NCI-H510A (cell line): ENCODE results near the gene GNB1.
A peak's percentile ranks its signal among the peaks of the same experiment; 100 is the strongest.

Experiments
- DNase-seq: peaks from one replicate; lab custom pipeline; 2025; lab: John Stamatoyannopoulos, UW

The GNB1 gene

DNA sequence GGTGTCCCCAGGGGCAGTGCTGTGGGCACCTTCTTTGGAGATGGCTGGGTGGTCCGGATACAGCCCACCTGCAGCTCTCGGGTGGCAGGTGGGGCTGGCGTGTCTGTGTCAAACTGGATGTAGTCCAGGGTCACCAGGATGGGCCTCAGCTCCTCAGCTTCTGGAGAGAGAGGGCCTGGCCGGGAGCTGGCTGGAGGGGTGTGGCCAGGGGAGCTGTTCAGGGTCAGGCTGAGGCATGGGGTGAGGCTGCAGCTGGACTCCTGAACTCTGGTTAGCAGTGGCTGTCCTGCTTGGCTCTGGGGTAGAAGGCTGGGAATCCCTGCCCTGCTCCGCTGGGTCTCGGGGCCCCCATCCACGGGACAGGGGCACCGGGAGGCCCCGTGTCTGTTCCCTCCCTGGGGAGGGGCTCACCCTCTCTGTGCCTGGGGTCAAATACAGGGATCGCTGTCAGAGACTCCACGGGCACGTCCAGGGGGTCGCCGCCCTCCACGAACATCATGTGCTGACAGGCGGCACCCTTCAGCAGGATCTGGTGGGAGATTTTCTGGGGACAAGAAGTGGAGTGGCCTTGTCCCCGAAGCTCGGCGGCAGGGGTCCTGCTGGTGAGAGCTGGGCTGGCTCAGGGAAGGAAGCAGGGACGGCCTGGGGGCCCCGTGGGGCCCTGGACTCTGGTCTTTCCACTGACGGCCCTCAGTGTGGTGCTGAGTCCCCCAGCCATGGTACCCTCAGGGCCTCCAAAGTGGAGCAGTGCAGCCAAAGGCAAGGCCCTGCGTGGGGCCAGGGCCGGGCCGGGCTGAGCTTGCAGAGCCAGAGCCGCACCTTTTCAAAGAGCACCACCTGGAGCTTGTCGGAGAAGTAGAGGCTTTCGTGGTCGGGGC lies 32.3 kb upstream of the GNB1 start:
- no peak for DNase-seq

DNA sequence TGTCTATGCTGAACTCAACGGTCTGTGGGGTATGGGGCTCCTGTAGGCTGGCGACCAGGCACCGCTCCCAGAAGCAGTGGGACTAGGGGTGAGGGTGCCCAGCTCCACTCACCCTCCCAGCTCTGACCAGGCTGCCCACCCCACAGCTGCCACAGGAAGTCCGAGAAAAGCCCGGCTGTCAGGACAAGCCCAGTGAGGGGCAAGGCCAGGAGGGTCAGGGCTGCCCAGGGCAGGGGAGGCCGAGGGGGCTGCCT lies 31.7 kb upstream of the GNB1 start:
- DNase-seq: no peak

DNA sequence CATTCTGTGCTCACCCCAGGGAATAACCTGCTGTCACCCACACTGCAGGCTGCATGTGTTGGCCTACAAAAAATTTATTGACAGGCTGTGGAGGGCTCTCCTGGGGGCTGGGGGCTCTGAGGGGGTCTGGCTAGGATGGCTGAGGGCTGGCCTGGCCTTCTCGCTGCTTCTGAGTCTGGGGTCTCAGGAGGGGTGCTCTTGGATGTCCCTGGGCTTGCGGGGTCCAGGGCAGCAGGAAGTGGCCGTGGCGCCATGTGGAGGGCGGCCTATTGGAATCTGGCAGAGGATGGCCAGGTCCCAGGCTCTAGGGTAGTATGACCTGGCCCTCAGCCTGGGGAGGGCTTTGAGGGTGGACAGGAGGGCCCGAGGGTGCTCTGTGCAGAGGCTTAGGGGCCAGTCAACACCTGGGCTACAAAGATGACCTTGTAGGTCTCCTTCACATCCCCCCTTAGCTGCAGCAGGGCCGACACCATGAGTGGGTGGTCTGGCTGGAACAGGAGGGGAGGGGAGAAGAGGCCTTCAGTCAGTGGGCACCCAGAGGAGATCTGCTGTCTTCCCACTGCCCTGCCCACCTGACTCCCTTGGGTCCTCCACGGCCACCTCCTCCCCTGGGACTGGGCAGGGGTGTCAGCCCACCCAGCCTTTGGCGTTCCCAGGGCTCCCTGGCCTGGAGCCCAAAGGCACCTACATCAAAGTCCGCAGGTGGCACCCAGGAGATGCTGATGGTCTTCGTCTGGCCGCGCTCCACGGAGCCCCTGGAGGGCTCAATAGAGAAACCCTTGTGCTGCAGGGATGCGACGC lies 31.2 kb upstream of the GNB1 start:
- no peak for DNase-seq

DNA sequence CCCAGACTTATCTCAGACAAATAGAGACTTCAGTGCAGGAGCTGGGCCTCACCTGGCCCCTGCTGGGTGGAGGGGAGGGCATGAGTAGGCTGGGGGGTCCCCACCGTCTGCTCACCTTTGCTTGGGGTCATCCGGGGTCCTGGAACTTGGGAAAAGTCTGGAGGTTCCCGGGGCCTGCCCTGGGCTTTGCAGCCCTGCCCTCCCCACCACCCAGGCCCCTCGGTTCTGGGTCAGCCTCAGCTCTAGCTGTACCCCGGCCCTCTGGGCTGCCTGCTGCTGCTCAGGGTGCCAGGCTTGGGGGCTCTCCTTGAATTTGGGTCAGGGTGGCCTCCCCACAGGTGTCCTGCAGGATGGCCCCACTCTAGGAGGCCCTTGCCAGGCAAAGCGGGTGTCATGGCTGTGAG lies 30.6 kb upstream of the GNB1 start:
- no peak for DNase-seq

DNA sequence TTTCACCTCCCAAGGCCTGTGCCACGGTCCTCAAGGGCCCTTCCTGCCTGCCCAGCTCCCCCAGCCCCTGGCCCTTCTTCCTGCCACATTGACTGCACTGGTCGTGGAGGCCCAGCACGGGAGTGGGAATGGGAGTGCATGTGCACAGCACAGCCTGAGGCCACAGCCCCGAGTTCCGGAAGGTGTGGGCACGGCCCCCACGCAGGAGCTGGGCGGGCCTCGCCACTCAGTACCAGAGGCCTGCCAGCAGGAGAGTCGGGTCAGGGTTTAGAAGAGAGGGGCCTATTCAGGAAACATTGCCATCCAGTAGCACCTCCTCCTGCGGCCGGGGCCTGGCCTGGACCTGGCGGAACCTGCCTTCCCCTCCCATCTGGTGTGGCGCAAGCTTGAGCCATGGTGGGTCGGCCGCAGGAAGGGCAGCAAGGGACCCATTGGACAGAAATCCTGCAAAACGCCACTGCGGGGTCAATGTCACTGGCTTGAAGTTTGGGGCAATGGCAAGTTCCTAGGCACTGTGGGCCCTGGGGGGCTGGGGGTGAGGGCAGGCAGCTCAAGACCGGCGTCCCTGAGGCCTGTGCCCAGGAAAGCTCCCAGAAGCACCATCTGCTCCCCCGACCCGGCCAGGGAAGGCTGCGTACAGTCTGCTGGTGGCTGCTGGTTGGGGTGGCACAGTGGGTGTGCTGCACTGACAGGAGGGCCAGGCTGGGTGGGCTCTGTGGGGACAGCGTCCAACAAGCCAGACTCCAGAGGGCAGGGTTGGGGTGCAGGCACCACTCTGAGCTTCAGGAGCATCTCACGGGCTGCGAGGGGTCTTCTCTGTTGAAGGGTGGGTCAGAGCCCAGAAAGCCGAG lies 29.9 kb upstream of the GNB1 start:
- DNase-seq: no peak

DNA sequence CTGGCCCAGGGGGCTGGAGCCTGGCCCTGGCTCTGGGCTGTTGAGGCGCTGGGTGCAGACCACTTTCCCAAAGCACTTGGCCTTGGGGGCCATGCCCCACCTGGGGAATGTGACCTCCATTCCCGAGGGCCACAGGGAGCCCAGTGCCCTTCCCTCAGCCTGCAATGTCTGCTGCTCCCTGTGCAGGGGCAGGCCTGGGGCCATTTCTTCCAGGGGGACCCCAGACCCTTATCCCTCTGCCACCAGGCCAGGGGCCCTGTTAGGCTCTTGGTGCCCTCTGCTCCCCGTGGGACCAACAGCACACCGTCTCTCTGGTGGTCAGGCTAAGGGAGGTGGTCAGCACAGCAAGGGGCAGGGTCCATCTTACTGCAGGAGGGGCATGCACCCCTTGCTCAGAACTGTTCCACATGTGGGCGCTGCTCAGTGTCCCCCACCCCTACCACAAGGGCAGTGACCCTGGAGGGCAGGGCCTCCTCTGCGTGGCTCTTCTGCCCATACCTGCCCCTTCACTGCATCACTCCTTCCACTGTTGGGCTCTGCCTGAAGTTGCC lies 29.2 kb upstream of the GNB1 start:
- DNase-seq: no peak

DNA sequence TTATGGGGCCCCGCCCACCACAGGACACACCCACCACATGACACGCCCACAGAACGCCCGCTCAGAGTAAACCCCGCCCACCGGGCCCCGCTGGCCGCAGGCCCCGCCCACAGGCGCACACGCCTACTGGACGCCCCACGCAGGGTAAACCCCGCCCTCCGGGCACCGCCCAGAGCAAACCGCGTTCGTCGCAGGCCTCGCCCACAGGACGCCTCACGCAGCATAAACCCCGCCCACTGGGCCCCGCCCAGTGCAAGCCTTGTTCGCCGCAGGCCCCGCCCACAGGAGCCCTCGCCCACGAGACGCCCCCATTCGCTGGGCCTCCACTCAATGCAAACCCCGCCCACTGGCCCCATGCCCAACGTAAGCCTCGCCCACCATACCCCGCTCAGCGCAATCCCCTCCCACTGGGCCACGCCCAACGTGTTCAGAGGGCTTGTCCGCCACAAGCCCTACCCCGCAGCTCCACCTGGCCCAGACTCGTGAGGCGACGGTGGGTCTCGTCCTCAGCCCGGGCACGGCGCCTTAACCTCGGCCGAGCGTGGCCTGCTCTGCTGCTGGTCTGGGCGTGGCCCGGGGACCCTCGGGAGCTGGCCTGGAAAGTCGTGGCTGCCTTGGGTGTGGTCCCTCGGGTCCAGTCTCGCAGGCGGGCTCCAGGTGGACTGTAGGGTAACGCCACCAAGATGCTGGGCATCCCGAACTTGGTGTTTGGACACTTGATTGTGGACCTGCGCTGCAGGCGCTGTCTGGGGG lies 28.6 kb upstream of the GNB1 start:
- DNase-seq: peak; percentile 45

DNA sequence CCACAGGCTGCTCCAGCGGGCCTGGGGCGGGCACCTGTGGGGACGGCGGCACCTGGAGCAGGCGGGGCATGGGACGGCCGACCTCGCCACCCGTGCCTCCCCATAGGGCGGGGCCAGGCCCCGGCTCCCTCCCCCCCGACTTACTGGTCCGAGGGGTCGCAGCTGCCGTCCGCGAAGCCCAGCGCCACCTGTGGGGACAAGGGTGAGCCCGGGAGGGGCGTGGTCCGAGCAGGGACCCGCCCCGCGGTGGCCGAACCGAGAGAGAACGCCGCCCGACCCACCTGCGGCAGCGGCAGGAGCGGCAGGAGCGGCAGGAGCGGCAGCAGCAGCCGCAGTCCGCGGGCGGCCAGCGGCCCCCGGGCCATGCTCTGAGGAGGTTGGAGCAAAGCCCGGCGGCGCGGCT lies 28.0 kb upstream of the GNB1 start, which contains the start of gene TMEM52:
Gene TMEM52 (minus strand): TSS at position 379 of the 403 bp plus-strand sequence. CDS start 14 bp downstream, at position 365.
- no peak for DNase-seq

DNA sequence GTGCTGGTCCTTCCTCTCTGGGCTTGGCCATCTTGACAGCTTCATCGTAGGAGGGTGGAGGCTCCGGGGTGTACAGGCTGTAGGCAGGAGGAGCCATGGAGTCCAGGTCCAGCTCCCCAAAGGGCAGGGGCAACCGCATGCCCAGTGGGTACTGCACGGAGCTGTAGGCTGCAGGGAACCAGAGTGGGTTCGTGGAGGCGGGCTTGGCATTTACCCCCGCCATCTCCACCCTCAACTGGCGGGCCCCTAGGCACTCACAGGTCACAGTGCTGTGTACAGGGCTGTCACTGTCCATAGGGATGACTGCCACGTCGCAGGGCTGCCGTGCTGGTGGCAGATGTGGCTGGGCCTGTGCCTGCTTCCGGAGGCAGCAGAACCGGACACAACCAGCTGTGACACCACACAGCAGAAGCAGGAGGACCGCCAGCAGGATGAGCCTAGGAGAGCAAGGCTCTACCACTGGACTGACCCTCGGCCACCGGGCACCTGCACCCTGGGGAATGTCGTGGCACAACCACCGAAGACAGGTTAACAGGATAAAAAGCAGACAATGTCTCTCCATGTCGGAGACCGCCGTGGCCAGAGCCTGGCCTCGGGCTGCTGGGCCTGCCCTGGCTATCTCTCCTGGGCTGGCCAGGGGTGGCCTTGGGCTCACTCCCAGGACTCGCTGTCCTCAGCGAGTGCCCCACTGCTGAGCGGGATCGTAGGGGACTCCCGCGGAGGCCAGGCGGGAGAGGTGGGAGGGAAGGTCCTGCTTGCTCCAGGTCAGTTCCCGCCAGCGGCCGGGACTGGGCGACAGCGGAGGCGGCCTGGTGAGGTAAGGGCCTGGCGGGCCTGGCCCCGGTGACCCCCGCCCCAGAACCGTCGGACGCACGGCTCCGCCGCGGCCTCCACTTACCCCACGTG lies 27.4 kb upstream of the GNB1 start:
- no peak for DNase-seq

DNA sequence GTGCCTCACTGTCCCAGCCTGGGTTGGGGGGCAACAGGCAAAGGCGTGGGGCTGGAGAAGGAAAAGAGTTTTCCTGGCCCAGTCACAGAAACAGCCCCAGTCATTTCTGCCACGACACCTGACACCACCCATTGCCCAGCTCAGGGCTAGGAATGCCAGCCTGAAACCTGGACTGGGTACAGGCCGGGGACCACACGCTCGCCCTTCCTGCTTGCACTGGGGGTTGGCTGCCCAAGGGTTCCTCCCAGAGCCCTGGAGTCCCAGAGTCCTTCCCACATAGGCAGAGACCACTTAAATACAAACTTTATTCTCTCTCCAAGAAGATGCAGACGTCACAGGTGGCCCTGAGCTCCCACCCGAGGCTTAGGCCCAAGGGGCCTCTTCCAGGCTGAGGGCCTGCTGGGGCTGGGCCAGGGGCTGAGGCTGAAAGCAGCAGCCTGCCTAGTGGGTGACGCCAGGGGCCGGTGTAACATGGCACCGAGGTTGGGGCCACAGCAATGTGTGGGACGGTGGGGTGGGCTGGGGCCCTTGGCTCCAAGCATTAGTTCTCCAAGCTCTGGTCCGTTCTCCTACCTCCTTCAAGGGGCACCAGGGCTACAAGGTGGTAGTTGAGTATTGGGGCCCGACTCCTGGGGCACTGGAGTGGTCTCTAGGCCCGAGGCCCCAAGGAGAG lies 26.6 kb upstream of the GNB1 start:
- no peak for DNase-seq

DNA sequence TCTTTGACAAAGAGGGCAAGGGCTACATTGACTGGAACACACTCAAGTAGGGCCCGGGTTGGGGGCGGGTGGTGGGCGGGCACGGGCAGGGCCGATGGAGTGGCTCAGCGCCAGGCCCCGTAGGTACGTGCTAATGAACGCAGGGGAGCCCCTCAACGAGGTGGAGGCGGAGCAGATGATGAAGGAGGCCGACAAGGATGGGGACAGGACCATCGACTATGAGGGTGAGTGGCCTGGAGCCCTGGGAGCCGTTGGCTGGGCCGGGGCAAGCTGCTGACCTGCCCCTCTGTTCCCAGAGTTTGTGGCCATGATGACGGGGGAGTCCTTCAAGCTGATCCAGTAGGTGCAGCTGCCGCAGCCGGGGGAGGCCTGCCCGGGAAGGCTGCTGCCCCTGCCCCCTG lies 26.0 kb upstream of the GNB1 start:
- DNase-seq: no peak

DNA sequence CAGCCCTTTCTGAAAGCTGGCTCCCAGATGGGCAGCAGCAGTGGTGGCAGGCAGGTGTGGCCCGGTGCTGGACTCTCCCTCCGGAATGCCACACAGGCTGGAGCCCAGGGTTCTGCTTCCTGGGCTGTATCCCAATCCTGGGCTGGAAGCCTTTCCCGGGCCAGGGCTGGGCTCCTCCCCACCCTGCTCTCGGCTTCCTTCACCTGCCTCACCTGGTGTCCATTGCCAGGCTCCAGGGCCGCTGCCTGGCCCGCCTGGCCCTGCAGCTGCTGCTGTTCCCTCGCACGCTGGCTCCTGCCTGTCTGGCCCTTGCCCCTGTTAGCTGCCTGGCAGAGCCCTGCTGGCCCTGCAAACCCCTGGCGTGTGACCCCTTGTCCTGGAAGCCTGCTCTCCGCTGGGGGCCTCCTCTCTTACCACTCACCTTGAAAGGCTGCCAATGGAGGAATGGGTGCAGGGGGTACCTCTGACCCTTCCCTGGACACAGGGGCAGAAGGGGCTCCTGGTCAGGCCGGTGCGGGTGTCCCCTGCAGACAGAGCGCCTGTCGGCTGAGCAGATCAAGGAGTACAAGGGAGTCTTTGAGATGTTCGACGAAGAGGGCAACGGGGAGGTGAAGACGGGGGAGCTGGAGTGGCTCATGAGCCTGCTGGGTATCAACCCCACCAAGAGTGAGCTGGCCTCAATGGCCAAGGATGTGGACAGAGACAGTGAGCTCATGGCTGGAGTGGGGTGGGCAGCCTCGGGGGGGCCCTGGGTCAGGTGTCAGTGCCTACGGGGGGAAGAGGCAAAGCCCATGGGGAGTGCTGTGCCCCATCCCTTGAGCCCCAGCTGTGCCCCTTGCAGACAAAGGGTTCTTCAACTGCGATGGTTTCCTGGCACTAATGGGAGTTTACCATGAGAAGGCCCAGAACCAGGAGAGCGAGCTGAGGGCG lies 25.3 kb upstream of the GNB1 start:
- no peak for DNase-seq

DNA sequence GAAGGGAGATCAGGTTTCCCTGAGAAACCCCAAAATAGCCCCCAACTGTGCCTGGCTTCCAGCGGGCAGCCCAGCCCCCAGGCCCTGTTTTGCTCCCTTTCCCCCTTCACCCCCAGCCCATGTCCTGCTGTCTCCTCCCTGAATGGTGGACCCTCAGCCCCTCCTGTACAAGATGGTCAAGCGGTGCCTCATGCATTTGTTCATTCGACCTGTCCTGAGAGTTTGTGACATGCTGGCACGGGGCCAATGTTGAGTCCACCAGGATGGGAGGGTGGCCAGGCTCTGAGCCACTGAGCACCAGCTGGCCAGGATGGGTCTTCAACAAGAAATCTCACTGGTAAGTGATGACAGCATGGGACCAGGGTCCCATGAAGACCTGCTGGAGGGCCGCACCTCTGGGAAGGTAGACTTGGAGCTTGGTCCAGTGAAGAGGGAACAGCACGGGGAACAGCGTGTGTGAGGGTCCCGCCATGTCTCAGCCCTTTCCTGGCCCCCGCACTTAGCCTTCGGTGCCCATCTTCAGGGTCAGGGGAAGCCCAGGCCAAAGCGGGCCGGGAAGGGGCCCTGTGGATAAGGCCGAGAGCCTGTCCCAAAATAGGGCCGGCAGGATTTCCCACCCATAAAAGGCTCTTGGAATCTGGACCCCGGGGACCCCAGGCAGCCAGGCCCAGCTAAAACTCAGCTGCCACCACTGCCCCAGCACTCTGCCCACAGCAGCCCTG lies 24.2 kb upstream of the GNB1 start, which contains the start of gene CALML6:
Gene CALML6 (plus strand): TSS at position 290 of the 722 bp plus-strand sequence. CDS start 21 bp downstream, at position 311.
- no peak for DNase-seq

DNA sequence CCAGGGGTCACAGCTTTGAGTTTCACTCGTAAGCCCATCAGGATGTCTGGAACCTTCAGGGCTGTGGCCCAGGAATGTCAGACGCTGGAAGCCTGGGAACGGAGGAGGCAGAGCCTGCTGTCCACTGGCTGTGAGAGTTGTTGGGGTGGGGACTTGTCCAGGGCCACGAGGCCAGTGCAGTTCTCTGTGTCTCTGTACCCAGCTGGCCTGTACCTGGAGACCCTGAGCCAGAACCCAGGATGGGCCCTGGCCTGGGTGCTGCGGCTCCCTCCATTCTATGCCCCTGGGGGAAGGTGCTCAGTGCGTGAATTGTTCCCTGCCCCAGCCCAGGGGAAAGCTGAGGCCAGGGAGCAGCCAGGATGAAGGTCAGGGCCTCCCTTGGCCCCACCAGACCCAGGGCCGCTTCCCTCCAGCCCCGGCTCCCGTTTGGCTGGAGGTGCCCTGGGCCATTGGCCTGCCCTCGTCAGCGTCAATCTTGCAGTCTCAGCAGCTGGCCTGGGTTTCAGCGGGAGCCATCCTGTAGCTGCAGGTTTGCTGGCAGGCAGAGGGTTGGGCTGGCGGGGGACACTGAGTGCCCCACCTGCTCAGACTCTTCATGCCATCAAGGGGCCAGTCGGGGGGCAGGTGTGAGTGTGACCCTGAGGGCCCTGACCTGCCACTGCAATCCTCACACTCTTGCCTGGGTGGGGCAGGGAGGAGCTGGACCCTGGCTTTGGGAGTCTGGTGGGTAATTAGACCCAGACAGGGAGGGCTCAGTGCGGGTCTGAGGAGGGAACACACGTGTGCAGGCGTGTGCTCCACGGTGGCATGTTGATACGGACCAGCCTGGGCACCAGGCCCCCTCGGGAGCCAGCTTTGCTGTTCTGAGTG lies 23.4 kb upstream of the GNB1 start:
- no peak for DNase-seq

DNA sequence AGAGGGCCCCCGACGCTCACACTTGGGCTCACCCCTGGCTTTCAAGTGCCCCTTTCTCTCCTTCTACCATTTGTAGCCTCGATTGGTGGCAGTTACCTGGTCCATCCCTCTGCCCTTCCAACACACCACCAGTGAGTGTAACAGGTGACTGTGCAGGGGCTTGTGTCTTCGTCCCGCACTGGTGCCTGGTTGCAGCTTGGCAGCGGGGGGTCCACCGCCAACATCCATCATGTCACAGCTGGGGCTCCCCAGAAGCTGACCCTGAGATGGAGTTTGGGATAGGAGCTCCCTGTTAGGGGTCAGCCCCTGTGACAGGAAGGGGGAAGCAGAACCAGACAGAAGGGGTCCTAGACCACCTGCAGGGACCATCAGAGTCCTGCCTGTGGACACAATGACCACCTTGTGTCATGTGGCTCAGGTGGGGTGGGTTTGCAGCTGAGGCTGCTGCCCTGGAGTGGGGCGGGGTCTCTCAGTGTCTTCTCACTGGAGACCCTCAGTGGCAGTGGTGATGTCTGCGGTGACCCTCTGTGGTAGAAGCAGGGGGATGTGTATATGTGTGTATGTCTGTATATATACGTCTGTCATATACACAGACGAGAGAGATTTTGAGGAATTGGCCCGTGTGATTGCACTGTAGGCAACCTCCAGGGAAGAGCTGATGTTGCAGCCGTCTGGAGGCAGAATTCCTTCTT lies 20.6 kb upstream of the GNB1 start:
- DNase-seq: no peak

DNA sequence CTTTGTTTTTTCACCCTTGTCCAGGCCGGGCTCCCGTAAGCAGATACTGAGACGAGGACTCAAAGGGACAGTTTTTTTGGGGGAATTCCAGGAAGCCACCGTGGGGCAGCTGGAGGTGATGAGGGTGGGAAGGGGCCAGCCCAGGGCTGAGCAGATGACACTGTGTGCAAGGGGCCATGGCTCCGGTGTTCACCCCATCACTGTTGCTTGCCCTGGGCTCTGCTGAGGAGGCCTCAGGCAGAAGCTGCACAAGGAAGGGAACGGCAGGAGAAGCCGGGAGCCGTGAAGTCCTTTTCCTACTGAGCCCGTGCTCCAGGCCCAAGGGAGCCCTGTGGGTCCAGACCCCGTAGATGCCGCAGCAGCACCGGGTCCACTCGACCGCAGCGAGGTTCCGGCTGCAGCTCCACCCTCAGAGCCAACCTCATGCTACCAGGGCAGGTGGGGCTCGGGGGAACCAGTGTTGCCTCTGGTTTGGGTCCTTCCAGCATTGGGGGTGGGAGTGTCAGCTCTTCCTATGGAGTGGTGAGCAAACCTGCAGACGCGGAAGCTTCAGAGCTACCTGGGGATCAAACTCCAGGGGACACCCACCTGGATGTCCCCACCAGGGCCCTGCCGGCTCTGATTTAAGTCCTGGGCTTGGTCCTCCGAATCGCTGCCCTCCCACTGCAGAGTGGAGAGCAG lies 19.9 kb upstream of the GNB1 start:
- no peak for DNase-seq
